K562 (cell line): Measurements from ENCODE around the gene KNL1. TPM values are rescaled to one million over a fixed set of nuclear protein-coding genes. Genes with fewer than 3 reads are reported as not detected.

Source experiments
- BCL6 ChIP-seq: fragments of 250-450 bp; sonication (Bioruptor Pico); IDR thresholded peaks from 2 replicates; pipeline ENCODE4 v1.4.0; 2020
- CHD1 ChIP-seq: fragments of 200-600 bp; sonication (generic); IDR thresholded peaks from one replicate; pipeline ENCODE4 v1.6.1; 2012; ENCODE audit warnings: mild to moderate bottlenecking, moderate library complexity, low read length, inconsistent platforms
- DEAF1 ChIP-seq: fragments of 450-650 bp; formaldehyde crosslinking; IDR thresholded peaks from 2 replicates; pipeline ENCODE4 v1.4.0; 2020; ENCODE audit warnings: mild to moderate bottlenecking, moderate library complexity
- GMEB1 ChIP-seq: fragments of 250-450 bp; sonication (Bioruptor Pico); IDR thresholded peaks from 2 replicates; pipeline ENCODE4 v1.4.0; 2020; ENCODE audit warnings: mild to moderate bottlenecking
- HOMEZ ChIP-seq: fragments of 250-450 bp; sonication (Bioruptor Pico); IDR thresholded peaks from 2 replicates; pipeline ENCODE4 v1.4.0; 2020; ENCODE audit warnings: mild to moderate bottlenecking, moderate library complexity
- NONO ChIP-seq, 2 experiments: fragments of 200-400 bp in 1 of 2; fragments of 450-650 bp in 1 of 2; formaldehyde crosslinking in 1 of 2; IDR thresholded peaks; 2 replicates each; pipeline ENCODE4 v1.6.1; 2017; ENCODE audit warnings: low read depth in 2 of 2, mild to moderate bottlenecking in 2 of 2, moderate library complexity in 2 of 2, low read length in 1 of 2
- POLR2G ChIP-seq: fragments of 200-400 bp; formaldehyde crosslinking; IDR thresholded peaks from 2 replicates; pipeline ENCODE4 v1.6.1; 2017; ENCODE audit warnings: low read depth, mild to moderate bottlenecking, antibody characterized with exemption, low read length, moderate library complexity
- PRPF4 ChIP-seq: fragments of 200-400 bp; formaldehyde crosslinking; IDR thresholded peaks from one replicate; pipeline ENCODE4 v1.6.1; 2017; ENCODE audit warnings: low read length, low read depth, mild to moderate bottlenecking; ENCODE audit not compliant: insufficient read depth, poor library complexity, severe bottlenecking
- SMARCA4 ChIP-seq: fragments of 450-650 bp; IDR thresholded peaks from 2 replicates; pipeline ENCODE4 v1.6.1; 2016
- SREBF2 ChIP-seq: sonication (generic); formaldehyde crosslinking; IDR thresholded peaks from 2 replicates; pipeline ENCODE4 v1.4.0; 2020; ENCODE audit warnings: mild to moderate bottlenecking, missing genetic modification reagents
- TAF1 ChIP-seq: IDR thresholded peaks from 2 replicates; pipeline ENCODE4 v1.6.1; 2011; ENCODE audit warnings: mild to moderate bottlenecking, low read length, moderate library complexity; ENCODE audit not compliant: insufficient read depth, control insufficient read depth, severe bottlenecking; ENCODE audit errors: extremely low read depth
- ZNF12 ChIP-seq: sonication (generic); formaldehyde crosslinking; IDR thresholded peaks from 2 replicates; pipeline ENCODE4 v1.4.0; 2020; ENCODE audit warnings: mild to moderate bottlenecking, missing genetic modification reagents
- ZNF165 ChIP-seq: fragments of 250-450 bp; sonication (Bioruptor Pico); IDR thresholded peaks from 2 replicates; pipeline ENCODE4 v1.4.0; 2020; ENCODE audit warnings: borderline replicate concordance
- polyA plus RNA-seq, 8 experiments: library from polyadenylated mRNA; depleted of rRNA in 4 of 8; stranded (reverse) in 5 of 8; unstranded in 3 of 8; fragments of >200 nt; fragmentation: Nextera tagmentation in 2 of 8; fragmentation: Illumina TruSeq in 1 of 8; extraction: Ambion mirVana in 2 of 8; extraction: Trizol in 1 of 8; gene quantifications; 2 replicates each; pipeline versions ENCODE4 v1.2.1 to v1.2.3, GENCODE V29; 2011 to 2014; ENCODE audit warnings: inconsistent platforms in 1 of 8, missing spikeins in 1 of 8
- total RNA-seq, 7 experiments: library from RNA; depleted of rRNA in 6 of 7; stranded (reverse); fragments of >200 nt in 6 of 7; fragmentation: Illumina TruSeq in 2 of 7; extraction: Trizol in 2 of 7; gene quantifications; 2 replicates each; pipeline versions ENCODE4 v1.2.1 to v1.2.3, GENCODE V29; 2011 to 2021; ENCODE audit warnings: low replicate concordance in 1 of 7
- TF ChIP-seq, protein P1 (sequence below): fragments of 250-450 bp; sonication (Bioruptor Pico); IDR thresholded peaks from 2 replicates; pipeline ENCODE4 v1.5.0; 2020; ENCODE audit warnings: mild to moderate bottlenecking, borderline replicate concordance
- TF ChIP-seq, protein P2 (sequence below), 2 experiments: IDR thresholded peaks; 2 replicates each; pipeline ENCODE4 v1.6.1; 2012; ENCODE audit warnings: improper control_type of control experiment in 2 of 2, low read depth in 2 of 2, low read length in 2 of 2, borderline replicate concordance in 1 of 2

The KNL1 gene
- total and polyA plus RNA-seq, 9 of the 15 experiments (the other 6 are each of a cell fraction or from before 2014, with no cell fraction given): 14.5 to 65.4 (median 34.6) TPM

GRCh38 chr15:40564591-40565332, 29.3 kb upstream of the KNL1 start, which contains the start of gene CCDC32 (continued):
- no peak for TF ChIP-seq DEAF1 (CRISPR knock-in tag)
- TF ChIP-seq NONO (IDR thresholded peaks at IDR 0.05; ENCODE audit: low read depth in 2 of 2, low read length in 1 of 2): no peak
- TF ChIP-seq SREBF2 (CRISPR knock-in tag): no peak
- TF ChIP-seq POLR2G: peak; percentile 86
- TF ChIP-seq CHD1: no peak
- TF ChIP-seq TAF1: peak; percentile 70
- TF ChIP-seq SMARCA4: peak; percentile 44; the same call in 1 of the 2 replicates
- TF ChIP-seq HOMEZ (CRISPR knock-in tag): no peak
- no peak for TF ChIP-seq GMEB1
- TF ChIP-seq, protein P1, sequence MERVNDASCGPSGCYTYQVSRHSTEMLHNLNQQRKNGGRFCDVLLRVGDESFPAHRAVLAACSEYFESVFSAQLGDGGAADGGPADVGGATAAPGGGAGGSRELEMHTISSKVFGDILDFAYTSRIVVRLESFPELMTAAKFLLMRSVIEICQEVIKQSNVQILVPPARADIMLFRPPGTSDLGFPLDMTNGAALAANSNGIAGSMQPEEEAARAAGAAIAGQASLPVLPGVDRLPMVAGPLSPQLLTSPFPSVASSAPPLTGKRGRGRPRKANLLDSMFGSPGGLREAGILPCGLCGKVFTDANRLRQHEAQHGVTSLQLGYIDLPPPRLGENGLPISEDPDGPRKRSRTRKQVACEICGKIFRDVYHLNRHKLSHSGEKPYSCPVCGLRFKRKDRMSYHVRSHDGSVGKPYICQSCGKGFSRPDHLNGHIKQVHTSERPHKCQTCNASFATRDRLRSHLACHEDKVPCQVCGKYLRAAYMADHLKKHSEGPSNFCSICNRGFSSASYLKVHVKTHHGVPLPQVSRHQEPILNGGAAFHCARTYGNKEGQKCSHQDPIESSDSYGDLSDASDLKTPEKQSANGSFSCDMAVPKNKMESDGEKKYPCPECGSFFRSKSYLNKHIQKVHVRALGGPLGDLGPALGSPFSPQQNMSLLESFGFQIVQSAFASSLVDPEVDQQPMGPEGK (CRISPR knock-in tag): no peak
- TF ChIP-seq, protein P2, sequence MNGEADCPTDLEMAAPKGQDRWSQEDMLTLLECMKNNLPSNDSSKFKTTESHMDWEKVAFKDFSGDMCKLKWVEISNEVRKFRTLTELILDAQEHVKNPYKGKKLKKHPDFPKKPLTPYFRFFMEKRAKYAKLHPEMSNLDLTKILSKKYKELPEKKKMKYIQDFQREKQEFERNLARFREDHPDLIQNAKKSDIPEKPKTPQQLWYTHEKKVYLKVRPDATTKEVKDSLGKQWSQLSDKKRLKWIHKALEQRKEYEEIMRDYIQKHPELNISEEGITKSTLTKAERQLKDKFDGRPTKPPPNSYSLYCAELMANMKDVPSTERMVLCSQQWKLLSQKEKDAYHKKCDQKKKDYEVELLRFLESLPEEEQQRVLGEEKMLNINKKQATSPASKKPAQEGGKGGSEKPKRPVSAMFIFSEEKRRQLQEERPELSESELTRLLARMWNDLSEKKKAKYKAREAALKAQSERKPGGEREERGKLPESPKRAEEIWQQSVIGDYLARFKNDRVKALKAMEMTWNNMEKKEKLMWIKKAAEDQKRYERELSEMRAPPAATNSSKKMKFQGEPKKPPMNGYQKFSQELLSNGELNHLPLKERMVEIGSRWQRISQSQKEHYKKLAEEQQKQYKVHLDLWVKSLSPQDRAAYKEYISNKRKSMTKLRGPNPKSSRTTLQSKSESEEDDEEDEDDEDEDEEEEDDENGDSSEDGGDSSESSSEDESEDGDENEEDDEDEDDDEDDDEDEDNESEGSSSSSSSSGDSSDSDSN (IDR thresholded peaks at IDR 0.05; ENCODE audit: borderline replicate concordance in 1 of 2, low read depth in 2 of 2, low read length in 2 of 2): no peak
- no peak for TF ChIP-seq ZNF12 (CRISPR knock-in tag)
- TF ChIP-seq BCL6 (CRISPR knock-in tag): no peak
- TF ChIP-seq PRPF4: no peak
- no peak for TF ChIP-seq ZNF165 (CRISPR knock-in tag)
